ENCODE results near the gene SMIM27. TPM values are rescaled to one million over a fixed set of nuclear protein-coding genes. Genes with fewer than 3 reads are reported as not detected.

SMIM27 gene
- total RNA-seq, 4 donors from 2014 or later, result 4.1 to 10.9 (median 4.6) TPM

DNA sequence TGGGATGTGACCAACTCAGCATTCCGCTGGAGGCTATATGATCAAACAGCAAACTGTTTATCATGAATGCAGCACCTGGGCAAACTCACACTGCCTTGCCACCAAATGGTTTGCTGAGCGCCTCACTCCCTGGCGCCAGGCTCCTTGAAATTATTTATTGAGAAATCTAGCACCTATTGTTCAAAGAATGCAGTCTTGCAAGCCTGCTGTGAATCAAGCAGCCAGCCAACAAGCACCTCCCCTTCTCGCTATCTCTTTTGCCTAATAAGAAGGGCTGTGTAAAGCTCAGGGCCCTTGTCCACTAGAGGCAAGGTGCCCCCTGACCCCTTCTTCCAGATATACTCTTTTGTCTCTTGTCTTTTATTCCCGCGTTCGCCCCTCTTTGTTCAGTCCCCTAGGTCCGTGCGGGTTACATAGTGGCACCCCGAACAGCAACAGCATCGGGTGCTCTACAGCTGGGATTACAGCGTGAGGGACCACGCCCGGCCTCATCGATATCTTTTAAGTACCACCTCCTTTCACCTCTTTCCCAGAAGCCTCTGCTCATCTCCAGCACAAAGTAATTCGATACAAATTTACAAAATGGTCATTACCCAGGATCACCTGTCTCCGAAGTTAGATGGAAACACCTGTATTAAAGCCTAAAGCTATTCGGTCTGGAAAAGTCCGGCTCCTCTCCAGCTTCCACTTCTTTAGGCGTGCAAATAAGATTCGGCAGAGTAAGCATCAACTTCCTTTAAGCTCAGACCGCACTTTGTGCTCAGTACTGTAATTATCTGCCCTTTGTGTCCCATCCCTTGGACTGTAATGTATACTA lies 27.0 kb upstream of the SMIM27 start:
- TF ChIP-seq CTCF (IDR thresholded peaks at IDR 0.05; ENCODE audit: low read depth), result no peak

DNA sequence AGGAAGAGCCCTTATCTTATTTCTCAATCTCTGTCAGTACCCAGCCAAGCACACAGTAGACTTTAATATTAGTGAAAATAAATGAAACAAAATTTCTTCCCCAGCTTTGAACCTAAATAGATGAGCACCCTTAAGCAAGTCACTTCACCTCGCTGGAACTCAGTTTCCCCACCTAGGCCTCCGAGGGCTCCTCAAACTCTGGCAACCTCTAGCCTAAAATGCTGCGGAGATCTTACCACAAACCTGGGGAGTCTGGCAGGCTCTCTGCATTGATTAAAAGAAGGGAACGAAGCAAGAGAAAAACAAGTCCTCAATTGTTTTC lies 26.5 kb upstream of the SMIM27 start:
- TF ChIP-seq CTCF (IDR thresholded peaks at IDR 0.05; ENCODE audit: low read depth), result no peak

- TF ChIP-seq CTCF (IDR thresholded peaks at IDR 0.05; ENCODE audit: low read depth), result no peak
Measured at GRCh38 chr9:32526041-32526706, 26.0 kb upstream of the SMIM27 start, which contains the start of gene RIGI. RIGI (minus strand) TSS chr9:32526196; CDS start chr9:32526166, 30 bp downstream.

- no peak for TF ChIP-seq CTCF (IDR thresholded peaks at IDR 0.05; ENCODE audit: low read depth)
Measured at GRCh38 chr9:32526707-32527048, 25.4 kb upstream of the SMIM27 start.

- TF ChIP-seq CTCF (IDR thresholded peaks at IDR 0.05; ENCODE audit: low read depth), result no peak
Measured at GRCh38 chr9:32533336-32533735, 18.8 kb upstream of the SMIM27 start.

GRCh38 chr9:32533816-32534215 lies 18.3 kb upstream of the SMIM27 start:
- TF ChIP-seq CTCF (IDR thresholded peaks at IDR 0.05; ENCODE audit: low read depth), result no peak

DNA sequence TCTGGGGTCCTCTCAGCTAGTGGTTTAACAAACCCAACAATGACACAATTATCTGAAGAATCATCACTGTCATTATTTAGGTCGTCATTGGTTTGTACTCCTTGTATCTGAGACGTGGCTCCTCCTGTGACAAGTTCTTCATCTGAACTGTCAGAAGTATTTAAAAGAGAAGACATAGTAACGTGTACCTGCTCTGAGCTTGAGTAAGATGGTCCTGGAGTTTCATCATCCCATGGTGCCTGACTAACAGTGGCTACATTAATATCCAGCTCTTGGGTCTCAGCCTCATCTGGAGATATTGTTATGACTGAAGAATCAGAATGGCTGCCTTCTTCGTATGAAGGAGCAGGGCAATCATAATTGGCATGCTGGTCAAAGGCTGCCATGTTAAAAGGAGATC lies 9.1 kb upstream of the SMIM27 start:
- no peak for TF ChIP-seq CTCF (IDR thresholded peaks at IDR 0.05; ENCODE audit: low read depth)
